B cell (primary cell): ENCODE measurements around the gene ALKBH4.

Source experiments
- CTCF ChIP-seq: fragments of 200-600 bp; IDR thresholded peaks from one replicate; pipeline ENCODE4 v1.8.0; 2022; ENCODE audit warnings: antibody characterized with exemption, mild to moderate bottlenecking
- EZH2 ChIP-seq: IDR thresholded peaks from 2 replicates; pipeline ENCODE4 v1.6.1; 2012; ENCODE audit warnings: borderline replicate concordance, low read depth, mild to moderate bottlenecking, moderate library complexity, low read length; ENCODE audit not compliant: insufficient read depth, poor library complexity, severe bottlenecking

DNA sequence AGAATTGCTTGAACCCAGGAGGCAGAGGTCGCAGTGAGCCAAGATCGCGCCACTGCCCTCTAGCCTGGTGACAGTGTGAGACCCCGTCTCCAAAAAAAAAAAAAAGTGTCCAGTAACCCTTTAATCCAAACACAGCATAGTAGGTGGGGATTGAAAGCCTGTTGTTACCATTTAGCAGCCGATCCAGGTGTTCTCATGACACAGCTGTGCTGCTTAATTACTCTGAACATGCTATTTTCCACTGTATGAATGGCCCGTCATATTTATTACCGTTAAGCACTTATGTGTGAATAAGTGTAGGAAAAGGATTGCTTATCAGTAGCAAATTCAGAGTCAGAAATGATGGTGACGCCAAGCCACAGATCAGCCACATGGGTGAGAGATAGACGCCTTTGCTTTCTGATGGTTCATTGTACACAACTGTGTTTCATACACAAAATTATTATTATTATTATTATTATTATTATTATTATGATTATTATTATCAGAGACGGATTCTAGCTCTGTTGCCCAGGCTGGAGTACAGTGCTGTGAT is 42.9 kb downstream of the ALKBH4 start:
- no peak for TF ChIP-seq EZH2
- TF ChIP-seq CTCF = no peak
